BLaER1 treated with 17β-estradiol and CSF1 and Interleukin-3, amounts not matched to agents 10 nM and 100 nM (cell line): Measurements from ENCODE around the gene EYS.
"Not testable (repeated sequence)": the region's sequence is repeated elsewhere in the genome, so short reads cannot be mapped to it uniquely, and the experiment has no call there.

Experiments used
- H3K27ac ChIP-seq, 11 experiments: shearing (Covaris generic); formaldehyde crosslinking; 2 replicates each; pipeline ENCODE4 v1.8.1; 2022
- H3K27me3 ChIP-seq, 11 experiments: shearing (Covaris generic); formaldehyde crosslinking; 2 replicates each; pipeline ENCODE4 v1.8.1; 2022
- H3K36me3 ChIP-seq, 11 experiments: shearing (Covaris generic); formaldehyde crosslinking; 2 replicates each; pipeline ENCODE4 v1.8.1; 2022
- H3K4me1 ChIP-seq, 10 experiments: shearing (Covaris generic); formaldehyde crosslinking; 2 replicates each; pipeline ENCODE4 v1.8.1; 2022
- H3K4me2 ChIP-seq, 11 experiments: shearing (Covaris generic); formaldehyde crosslinking; 2 replicates each; pipeline ENCODE4 v1.8.1; 2022
- H3K4me3 ChIP-seq, 10 experiments: shearing (Covaris generic); formaldehyde crosslinking; 2 replicates each; pipeline ENCODE4 v1.8.1; 2022
- H3K9ac ChIP-seq, 11 experiments: shearing (Covaris generic); formaldehyde crosslinking; 2 replicates each; pipeline ENCODE4 v1.8.1; 2022
- H3K9me3 ChIP-seq, 11 experiments: shearing (Covaris generic); formaldehyde crosslinking; replicated peaks in 1 of 11; 2 replicates each; pipeline ENCODE4 v1.8.1; 2022
- H4K20me1 ChIP-seq, 11 experiments: shearing (Covaris generic); formaldehyde crosslinking; 2 replicates each; pipeline ENCODE4 v1.8.1; 2022
- Cebpa-rat ChIP-seq, 11 experiments: shearing (Covaris generic); IDR thresholded peaks; 2 replicates each; pipeline ENCODE4 v1.8.1; 2022

Gene EYS

DNA sequence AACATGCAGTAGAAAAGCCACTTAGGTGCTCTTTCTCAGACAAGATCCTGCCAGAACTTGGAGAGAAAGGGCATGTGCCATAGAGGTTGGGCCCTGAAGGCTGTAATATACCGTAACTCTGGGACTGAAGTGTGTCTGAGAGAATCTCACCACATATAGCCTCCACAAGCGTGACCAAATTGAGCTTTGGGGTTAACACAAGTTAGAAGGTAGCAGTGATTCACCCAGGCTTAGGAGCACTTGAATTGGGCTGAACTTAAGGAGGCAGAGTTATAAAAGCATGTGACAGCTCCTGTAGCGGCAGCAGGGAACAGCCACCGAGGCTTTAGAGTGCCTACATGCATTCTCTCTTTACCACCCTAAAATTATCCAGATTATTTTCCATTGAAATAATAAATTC, 1709.8 kb downstream of the EYS start:
- no peak overlapping the region for H3K4me2 ChIP-seq
- no peak for TF ChIP-seq Cebpa-rat (IDR thresholded peaks at IDR 0.05)
- no peaks in the 10 kb centered on the region for H3K36me3 ChIP-seq
- no peaks in the 10 kb centered on the region for H3K27me3 ChIP-seq
- no peak overlapping the region for H3K4me3 ChIP-seq
- H3K9me3 ChIP-seq, result no peaks in the 10 kb centered on the region; a peak in 1 of 22 replicates
- H3K4me1 ChIP-seq, result no peaks in the 10 kb centered on the region
- H3K27ac ChIP-seq, result no peak overlapping the region
- H4K20me1 ChIP-seq, result no peaks in the 10 kb centered on the region
- H3K9ac ChIP-seq, result no peak overlapping the region

DNA sequence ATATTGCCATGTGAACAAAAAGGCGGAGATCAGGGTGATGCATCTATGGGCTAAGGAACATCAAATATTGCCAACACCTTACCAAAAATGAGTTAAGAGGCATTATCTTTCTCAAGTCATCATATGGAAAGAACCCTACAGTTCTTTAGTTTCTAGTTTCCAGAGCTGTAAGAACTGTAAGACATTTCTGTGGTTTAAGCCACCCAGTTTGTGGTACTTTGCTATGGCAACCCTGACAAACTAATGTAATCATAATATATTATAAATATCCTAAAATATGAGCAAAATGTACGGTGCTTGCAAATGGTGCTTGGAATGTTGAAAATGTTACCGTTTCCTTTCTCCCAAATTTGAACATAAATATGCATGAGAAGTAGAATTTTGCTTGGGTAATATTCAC, 1721.8 kb downstream of the EYS start:
- no peaks in the 10 kb centered on the region for H3K27me3 ChIP-seq
- no peaks in the 10 kb centered on the region for H3K9me3 ChIP-seq
- H3K4me2 ChIP-seq, result no peak overlapping the region
- H3K4me3 ChIP-seq, result no peak overlapping the region
- H3K9ac ChIP-seq, result no peak overlapping the region
- no peak overlapping the region for H3K27ac ChIP-seq
- TF ChIP-seq Cebpa-rat (IDR thresholded peaks at IDR 0.05), result no peak
- H3K36me3 ChIP-seq, result no peaks in the 10 kb centered on the region
- no peaks in the 10 kb centered on the region for H4K20me1 ChIP-seq
- H3K4me1 ChIP-seq, result no peaks in the 10 kb centered on the region

DNA sequence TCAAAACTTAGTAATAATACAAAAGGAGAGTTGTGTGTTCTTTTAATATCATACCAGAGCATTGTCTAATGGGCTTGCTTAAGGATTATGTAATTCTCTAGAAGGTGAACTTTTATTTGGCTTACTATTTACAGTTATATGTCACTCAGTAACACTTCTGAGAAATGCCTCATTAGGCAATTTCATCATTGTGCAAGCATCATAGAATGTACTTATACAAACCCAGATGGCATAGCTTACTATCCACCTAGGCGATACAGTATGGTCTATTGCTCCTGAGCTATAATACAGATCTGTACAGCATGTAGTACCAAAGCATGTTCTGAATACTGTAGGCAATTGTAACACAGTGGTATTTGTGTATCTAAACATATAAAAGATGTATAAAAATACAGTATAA, 1731.3 kb downstream of the EYS start:
- Histone ChIP-seq H3K9me3 (no peaks in the 10 kb centered on the region), H4K20me1 (no peaks in the 10 kb centered on the region), H3K36me3 (no peaks in the 10 kb centered on the region), H3K4me1 (no peaks in the 10 kb centered on the region), H3K27me3 (no peaks in the 10 kb centered on the region), H3K4me2 (no peak overlapping the region), H3K9ac (no peak overlapping the region), H3K27ac (no peak overlapping the region), H3K4me3 (no peak overlapping the region)
- TF ChIP-seq Cebpa-rat (IDR thresholded peaks at IDR 0.05), result no peak

DNA sequence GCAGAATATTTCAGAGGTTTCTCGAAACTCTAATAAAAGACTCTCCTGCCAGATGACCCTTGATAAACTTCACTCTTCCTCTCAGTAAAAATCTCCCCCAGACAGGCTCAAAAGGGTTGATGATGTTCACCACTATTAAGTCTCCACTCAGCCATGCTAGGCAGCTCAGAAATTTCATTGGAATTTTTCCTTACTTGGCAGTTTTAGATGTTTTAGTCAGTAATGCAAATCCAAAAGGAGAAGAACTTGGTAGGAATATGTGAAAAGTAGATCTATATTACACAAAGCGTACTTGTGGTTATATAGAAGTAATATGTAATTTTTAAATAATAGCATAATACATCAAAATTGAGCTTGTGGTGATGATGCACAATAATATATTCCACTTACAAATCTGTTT, 1738.4 kb downstream of the EYS start:
- Histone ChIP-seq H3K4me3 (no peak overlapping the region), H3K4me2 (no peak overlapping the region), H3K27me3 (no peaks in the 10 kb centered on the region), H3K36me3 (no peaks in the 10 kb centered on the region), H3K9me3 (no peaks in the 10 kb centered on the region), H3K27ac (no peak overlapping the region), H4K20me1 (no peaks in the 10 kb centered on the region), H3K4me1 (peaks cover 0 to 16% (median 0%) of the 10 kb centered on the region in 10 experiments; a peak in 3 of 20 replicates), H3K9ac (no peak overlapping the region)
- no peak for TF ChIP-seq Cebpa-rat (IDR thresholded peaks at IDR 0.05)

DNA sequence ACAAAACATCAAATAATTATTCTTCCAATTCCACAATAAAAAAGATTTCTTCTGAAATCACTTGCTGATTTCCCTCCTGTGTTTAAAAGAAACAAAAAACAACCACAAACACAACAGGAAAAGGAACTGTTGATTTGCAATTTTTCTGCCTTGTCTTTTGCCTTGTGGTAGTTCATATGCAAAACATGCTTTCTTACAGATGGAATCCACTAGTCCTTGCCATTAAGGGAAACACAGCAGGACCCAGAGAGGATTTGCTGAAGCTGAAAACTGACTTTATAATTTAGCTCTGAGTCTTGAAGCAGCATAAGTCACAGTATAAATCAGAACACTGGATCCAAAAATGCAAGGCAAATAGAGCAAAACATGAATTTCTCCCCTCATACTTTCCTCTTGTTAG, 1742.7 kb downstream of the EYS start:
- Histone ChIP-seq H3K4me2 (peak overlapping the region in 2 of 11 experiments; percentile 15 to 46; a peak in 3 of 22 replicates), H3K4me1 (peaks cover 0 to 18% (median 0%) of the 10 kb centered on the region in 10 experiments; a peak in 3 of 20 replicates), H3K27ac (0 out of 22 replicates have a peak overlapping the region, but pooled peaks of 2 of the 11 experiments have one; percentile 0 to 1), H3K9me3 (0 out of 22 replicates have a peak, but pooled peaks cover 0 to 3% (median 0%) of the 10 kb centered on the region in 11 experiments), H4K20me1 (no peaks in the 10 kb centered on the region), H3K36me3 (no peaks in the 10 kb centered on the region), H3K9ac (0 out of 22 replicates have a peak overlapping the region, but pooled peaks of 1 of the 11 experiments have one; percentile 45), H3K27me3 (no peaks in the 10 kb centered on the region), H3K4me3 (no peak overlapping the region)
- TF ChIP-seq Cebpa-rat (IDR thresholded peaks at IDR 0.05), result no peak

DNA sequence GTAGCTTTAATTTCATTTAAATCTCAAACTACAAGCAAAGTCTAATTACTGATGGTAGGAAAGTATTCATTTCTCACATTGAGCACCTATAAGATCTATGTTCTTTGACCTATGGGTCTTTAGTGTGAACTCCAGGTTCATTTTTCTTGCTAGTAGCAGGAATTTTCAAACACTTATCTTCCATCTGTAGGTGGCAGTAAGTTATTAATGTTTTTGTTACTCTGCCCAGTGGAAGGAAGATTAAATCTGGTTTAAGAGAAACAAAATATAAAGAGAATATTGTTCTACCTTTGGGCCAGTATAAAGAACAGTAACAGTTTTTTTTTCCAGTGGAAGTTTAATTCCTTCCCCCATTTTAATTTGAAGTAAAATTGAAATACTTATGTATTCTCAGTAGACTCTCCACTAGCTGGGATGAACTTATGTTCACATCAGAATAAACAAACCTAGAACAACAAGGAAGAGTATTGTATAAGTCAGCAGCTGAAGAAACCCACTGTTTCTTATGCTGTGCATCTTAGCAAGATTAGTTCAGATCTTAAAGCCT, 1743.2 kb downstream of the EYS start:
- TF ChIP-seq Cebpa-rat (IDR thresholded peaks at IDR 0.05), result no peak
- Histone ChIP-seq H3K36me3 (no peaks in the 10 kb centered on the region), H3K27me3 (no peaks in the 10 kb centered on the region), H3K4me2 (peak overlapping the region in 2 of 11 experiments; percentile 15 to 46; a peak in 2 of 22 replicates), H3K9ac (0 out of 22 replicates have a peak overlapping the region, but pooled peaks of 1 of the 11 experiments have one; percentile 45), H3K27ac (0 out of 22 replicates have a peak overlapping the region, but pooled peaks of 1 of the 11 experiments have one; percentile 1), H3K9me3 (0 out of 22 replicates have a peak, but pooled peaks cover 0 to 7% (median 0%) of the 10 kb centered on the region in 11 experiments), H3K4me1 (peaks cover 0 to 18% (median 0%) of the 10 kb centered on the region in 10 experiments; a peak in 3 of 20 replicates), H4K20me1 (no peaks in the 10 kb centered on the region), H3K4me3 (no peak overlapping the region)

DNA sequence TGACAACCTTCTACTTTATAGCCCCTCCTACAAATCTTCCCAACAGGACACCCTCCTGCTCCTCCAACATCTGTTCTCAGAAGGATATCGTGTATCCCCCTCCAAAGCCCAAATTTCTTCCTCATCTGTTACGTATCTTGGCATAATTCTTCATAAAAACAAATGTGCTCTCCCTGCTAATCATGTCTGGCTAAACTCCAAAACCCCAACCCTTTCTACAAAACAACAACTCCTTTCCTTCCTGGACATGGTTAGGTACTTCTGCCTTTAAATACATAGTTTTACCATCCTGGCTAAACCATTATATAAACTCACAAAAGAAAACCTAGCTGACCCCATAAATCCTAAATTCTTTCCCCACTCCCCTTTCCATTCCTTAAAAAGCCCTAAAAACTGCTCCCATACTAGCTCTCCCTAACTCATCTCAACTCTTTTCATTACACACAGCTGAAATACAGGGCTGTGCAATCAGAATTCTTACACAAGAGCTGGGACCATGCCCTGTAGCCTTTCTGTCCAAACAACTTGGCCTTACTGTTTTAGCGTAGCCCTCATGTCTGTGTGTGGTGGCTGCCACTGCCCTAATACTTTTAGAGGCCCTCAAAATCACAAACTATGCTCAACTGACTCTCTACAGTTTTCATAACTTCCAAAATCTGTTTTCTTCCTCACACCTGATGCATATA, 1753.5 kb downstream of the EYS start:
- H3K9ac ChIP-seq, H4K20me1 ChIP-seq, H3K4me2 ChIP-seq, H3K4me3 ChIP-seq, H3K4me1 ChIP-seq, H3K27me3 ChIP-seq, H3K36me3 ChIP-seq, H3K27ac ChIP-seq: not testable (repeated sequence)
- H3K9me3 ChIP-seq, result peaks cover 3 to 18% (median 14%) of the 10 kb centered on the region in 11 experiments; a peak in 19 of 22 replicates

DNA sequence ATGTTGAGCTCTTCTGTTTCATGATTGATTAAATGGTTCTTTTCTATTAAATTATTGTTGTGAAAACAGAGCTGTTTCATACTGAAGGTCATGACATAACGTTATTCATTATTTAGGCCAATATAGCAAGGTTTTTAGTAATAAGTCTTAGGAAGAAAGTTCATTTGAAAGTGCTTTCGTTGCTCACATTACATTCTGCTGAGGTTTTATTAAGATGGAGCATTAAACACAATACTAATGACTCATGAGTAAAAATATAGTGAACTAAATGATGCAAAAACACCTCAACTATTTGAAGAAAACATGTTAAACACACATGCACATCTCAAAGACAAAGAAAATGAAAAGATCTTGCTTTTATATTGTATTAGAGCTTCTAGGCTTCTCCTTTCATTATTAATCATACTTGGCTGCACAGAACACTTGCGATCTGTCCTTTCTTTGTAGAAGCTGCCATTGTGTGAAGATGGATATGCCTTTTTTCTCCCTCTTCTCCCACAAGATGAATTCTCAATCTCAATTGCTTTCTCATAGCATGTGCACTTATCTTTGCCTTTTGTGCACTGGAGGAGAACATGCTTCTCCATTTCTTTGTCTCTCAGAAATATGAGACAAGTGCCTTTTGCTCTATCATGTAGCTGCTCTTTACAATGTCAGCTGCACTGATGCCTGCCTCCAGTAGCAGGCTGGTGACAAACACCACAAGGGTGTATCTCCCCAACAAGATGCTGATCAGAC, 1759.1 kb downstream of the EYS start:
- no peaks in the 10 kb centered on the region for H3K36me3 ChIP-seq
- H3K4me2 ChIP-seq, result no peak overlapping the region
- H3K27ac ChIP-seq, result no peak overlapping the region
- no peaks in the 10 kb centered on the region for H3K4me1 ChIP-seq
- H3K27me3 ChIP-seq, result no peaks in the 10 kb centered on the region
- no peak overlapping the region for H3K4me3 ChIP-seq
- H3K9ac ChIP-seq, result no peak overlapping the region
- no peaks in the 10 kb centered on the region for H4K20me1 ChIP-seq
- TF ChIP-seq Cebpa-rat (IDR thresholded peaks at IDR 0.05), result no peak
- H3K9me3 ChIP-seq, result peaks cover 0 to 11% (median 0%) of the 10 kb centered on the region in 11 experiments; a peak in 7 of 22 replicates

DNA sequence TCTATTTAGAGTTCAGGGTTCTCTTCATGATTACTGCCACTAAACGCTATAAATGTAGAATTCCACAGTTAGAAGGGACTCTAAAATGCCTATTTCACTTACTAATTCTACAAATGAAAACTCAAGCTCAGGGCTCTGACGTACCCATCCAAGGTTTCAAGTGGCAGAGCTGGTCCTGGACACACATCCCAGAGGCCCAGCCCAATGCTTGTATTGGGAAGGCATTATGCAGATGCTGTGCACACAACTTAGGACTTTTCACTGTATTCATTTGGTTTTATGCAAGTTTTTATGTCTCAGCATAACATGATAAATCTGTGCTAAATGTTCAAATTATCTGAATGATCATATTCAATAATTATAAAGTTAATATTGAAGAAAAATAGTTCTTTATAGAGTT, 1761.0 kb downstream of the EYS start:
- no peak overlapping the region for H3K4me3 ChIP-seq
- no peak overlapping the region for H3K4me2 ChIP-seq
- peaks cover 0 to 6% (median 0%) of the 10 kb centered on the region in 10 experiments; a peak in 5 of 20 replicates for H3K4me1 ChIP-seq
- no peaks in the 10 kb centered on the region for H4K20me1 ChIP-seq
- H3K9me3 ChIP-seq, result peaks cover 0 to 11% (median 0%) of the 10 kb centered on the region in 11 experiments; a peak in 7 of 22 replicates
- no peak for TF ChIP-seq Cebpa-rat (IDR thresholded peaks at IDR 0.05)
- H3K27ac ChIP-seq, result no peak overlapping the region
- no peaks in the 10 kb centered on the region for H3K27me3 ChIP-seq
- H3K36me3 ChIP-seq, result no peaks in the 10 kb centered on the region
- H3K9ac ChIP-seq, result no peak overlapping the region
